Muscle layer of colon (tissue), 2 donors: ENCODE results near the gene FDX2.
A peak's percentile ranks its signal among the peaks of the same experiment; 100 is the strongest.

Experiments used
- H3K27ac ChIP-seq: one replicate; pipeline ENCODE4 v1.7.0; 2013; ENCODE audit warnings: low read depth, mild to moderate bottlenecking, low read length, moderate library complexity
- H3K27me3 ChIP-seq, 2 donors: one replicate each; pipeline ENCODE4 v1.7.0; 2013; ENCODE audit warnings: low read length in 2 of 2, mild to moderate bottlenecking in 2 of 2; ENCODE audit not compliant: insufficient read depth in 2 of 2, control insufficient read depth in 1 of 2
- H3K36me3 ChIP-seq: one replicate; pipeline ENCODE4 v1.7.0; 2013; ENCODE audit warnings: mild to moderate bottlenecking, low read length; ENCODE audit not compliant: insufficient read depth
- H3K4me1 ChIP-seq: one replicate; pipeline ENCODE4 v1.7.0; 2013; ENCODE audit warnings: mild to moderate bottlenecking, low read length; ENCODE audit not compliant: insufficient read depth
- H3K4me3 ChIP-seq, 2 donors: one replicate each; pipeline ENCODE4 v1.7.0; 2013; ENCODE audit warnings: low read length in 2 of 2, low read depth in 1 of 2, mild to moderate bottlenecking in 1 of 2, moderate library complexity in 1 of 2
- H3K9ac ChIP-seq: one replicate; pipeline ENCODE4 v1.7.0; 2013; ENCODE audit warnings: low read length
- H3K9me3 ChIP-seq: one replicate; pipeline ENCODE4 v1.7.0; 2013; ENCODE audit warnings: mild to moderate bottlenecking, low read length
- donor health status: abdominal sarcoma.
- donor health status: Adenocarcinoma of cecum.

FDX2 gene

DNA sequence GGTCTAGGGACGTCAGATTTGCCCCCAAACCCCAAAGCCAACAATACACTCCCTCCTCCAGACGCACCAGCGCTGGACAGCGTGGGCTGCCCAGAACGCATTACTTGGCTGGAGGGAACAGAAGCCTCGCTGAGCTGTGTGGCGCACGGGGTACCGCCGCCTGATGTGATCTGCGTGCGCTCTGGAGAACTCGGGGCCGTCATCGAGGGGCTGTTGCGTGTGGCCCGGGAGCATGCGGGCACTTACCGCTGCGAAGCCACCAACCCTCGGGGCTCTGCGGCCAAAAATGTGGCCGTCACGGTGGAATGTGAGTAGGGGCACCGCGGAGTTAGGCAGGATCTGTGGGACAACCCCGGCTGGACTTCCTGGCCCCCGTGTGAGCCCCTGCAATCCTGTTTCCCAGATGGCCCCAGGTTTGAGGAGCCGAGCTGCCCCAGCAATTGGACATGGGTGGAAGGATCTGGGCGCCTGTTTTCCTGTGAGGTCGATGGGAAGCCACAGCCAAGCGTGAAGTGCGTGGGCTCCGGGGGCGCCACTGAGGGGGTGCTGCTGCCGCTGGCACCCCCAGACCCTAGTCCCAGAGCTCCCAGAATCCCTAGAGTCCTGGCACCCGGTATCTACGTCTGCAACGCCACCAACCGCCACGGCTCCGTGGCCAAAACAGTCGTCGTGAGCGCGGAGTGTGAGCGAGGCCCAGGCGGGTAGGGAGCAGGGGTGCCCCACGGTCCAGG is 22.0 kb downstream of the FDX2 start:
- Histone ChIP-seq H3K27me3 (peaks cover 64 to 80% of the 10 kb centered on the region in 2 donors), H3K4me1 (peaks cover 52% of the 10 kb centered on the region), H3K4me3 (no peak overlapping the region)

DNA sequence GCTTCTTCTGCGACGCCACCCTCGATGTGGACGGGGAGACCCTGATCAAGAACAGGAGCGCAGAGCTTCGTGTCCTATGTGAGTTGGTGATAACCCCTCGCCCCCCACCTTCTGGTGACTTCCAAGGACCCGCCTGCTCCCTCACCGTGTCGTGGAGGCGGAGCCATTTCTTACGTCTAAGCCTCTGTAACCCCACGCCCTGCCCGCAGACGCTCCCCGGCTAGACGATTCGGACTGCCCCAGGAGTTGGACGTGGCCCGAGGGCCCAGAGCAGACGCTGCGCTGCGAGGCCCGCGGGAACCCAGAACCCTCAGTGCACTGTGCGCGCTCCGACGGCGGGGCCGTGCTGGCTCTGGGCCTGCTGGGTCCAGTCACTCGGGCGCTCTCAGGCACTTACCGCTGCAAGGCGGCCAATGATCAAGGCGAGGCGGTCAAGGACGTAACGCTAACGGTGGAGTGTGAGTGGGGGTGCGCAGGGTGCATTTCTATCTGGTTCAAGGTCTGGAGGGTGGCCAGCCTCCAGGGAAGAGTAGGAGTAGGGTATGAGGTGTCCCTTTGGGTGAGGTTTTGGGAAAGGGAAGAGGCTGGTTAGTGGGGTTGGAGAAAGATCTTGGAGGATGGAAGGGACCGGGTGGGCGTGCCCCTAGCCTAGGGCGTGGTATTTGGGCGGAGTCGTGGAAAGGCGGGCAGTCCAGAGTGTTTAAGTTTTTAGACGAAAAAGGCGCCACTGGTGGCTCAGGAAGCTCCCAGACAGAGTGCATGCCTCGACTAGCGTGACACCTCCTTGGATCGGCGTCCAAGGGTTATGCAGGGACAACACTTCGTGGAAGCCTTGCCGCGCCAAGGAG is 22.8 kb downstream of the FDX2 start:
- Histone ChIP-seq H3K27me3 (peaks cover 70 to 88% of the 10 kb centered on the region in 2 donors), H3K4me3 (peak overlapping the region in 1 of 2 donors; percentile 32), H3K9ac (no peak overlapping the region), H3K4me1 (peaks cover 53% of the 10 kb centered on the region), H3K27ac (no peak overlapping the region), H3K9me3 (no peaks in the 10 kb centered on the region), H3K36me3 (no peaks in the 10 kb centered on the region)

More for the DNA sequence above, 22.0 kb downstream of the FDX2 start:
- H3K36me3 ChIP-seq, result no peaks in the 10 kb centered on the region
- no peaks in the 10 kb centered on the region for H3K9me3 ChIP-seq
- H3K27ac ChIP-seq, result no peak overlapping the region
- no peak overlapping the region for H3K9ac ChIP-seq

DNA sequence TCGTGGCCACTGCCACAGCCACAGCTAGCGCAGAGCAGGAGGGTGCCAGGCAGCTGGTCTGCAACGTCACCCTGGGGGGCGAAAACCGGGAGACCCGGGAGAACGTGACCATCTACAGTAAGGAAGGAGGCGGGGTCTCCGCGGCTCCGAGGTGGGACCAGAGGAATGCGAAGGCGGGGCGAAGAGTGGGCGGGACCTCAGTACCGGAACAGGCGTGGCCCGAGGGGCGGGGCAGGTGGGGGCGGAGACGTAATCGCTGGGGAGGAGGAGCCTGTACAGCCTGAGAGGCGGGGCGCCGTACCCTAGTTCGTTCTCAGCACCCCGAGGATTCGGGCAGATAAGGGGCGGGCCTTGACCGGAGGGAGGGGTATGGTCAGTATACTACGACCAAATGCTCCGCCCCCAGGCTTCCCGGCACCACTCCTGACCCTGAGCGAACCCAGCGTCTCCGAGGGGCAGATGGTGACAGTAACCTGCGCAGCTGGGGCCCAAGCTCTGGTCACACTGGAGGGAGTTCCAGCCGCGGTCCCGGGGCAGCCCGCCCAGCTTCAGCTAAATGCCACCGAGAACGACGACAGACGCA is 23.5 kb downstream of the FDX2 start:
- Histone ChIP-seq H3K36me3 (no peaks in the 10 kb centered on the region), H3K27ac (no peak overlapping the region), H3K9me3 (no peaks in the 10 kb centered on the region), H3K4me3 (peak overlapping the region in 1 of 2 donors; percentile 47), H3K4me1 (peaks cover 53% of the 10 kb centered on the region), H3K9ac (no peak overlapping the region), H3K27me3 (peaks cover 77 to 95% of the 10 kb centered on the region in 2 donors)

DNA sequence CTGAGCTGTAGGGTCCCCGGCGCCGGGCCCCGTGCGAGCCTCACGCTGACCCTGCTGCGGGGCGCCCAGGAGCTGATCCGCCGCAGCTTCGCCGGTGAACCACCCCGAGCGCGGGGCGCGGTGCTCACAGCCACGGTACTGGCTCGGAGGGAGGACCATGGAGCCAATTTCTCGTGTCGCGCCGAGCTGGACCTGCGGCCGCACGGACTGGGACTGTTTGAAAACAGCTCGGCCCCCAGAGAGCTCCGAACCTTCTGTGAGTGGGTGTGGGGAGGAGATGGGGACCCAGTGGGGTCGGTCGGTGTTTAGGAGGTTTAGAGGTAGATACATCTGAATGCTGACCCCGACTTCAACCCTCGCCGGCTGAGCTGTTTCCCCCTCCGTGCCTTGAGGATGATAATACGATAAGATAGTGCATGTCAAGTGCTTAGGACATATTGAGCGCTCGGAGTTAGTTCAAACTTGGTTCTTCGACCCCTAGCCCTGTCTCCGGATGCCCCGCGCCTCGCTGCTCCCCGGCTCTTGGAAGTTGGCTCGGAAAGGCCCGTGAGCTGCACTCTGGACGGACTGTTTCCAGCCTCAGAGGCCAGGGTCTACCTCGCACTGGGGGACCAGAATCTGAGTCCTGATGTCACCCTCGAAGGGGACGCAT is 24.1 kb downstream of the FDX2 start:
- Histone ChIP-seq H3K4me3 (peak overlapping the region in 1 of 2 donors; percentile 47), H3K9ac (no peak overlapping the region), H3K4me1 (peaks cover 53% of the 10 kb centered on the region), H3K27me3 (peaks cover 78 to 97% of the 10 kb centered on the region in 2 donors), H3K9me3 (no peaks in the 10 kb centered on the region), H3K27ac (no peak overlapping the region), H3K36me3 (no peaks in the 10 kb centered on the region)

DNA sequence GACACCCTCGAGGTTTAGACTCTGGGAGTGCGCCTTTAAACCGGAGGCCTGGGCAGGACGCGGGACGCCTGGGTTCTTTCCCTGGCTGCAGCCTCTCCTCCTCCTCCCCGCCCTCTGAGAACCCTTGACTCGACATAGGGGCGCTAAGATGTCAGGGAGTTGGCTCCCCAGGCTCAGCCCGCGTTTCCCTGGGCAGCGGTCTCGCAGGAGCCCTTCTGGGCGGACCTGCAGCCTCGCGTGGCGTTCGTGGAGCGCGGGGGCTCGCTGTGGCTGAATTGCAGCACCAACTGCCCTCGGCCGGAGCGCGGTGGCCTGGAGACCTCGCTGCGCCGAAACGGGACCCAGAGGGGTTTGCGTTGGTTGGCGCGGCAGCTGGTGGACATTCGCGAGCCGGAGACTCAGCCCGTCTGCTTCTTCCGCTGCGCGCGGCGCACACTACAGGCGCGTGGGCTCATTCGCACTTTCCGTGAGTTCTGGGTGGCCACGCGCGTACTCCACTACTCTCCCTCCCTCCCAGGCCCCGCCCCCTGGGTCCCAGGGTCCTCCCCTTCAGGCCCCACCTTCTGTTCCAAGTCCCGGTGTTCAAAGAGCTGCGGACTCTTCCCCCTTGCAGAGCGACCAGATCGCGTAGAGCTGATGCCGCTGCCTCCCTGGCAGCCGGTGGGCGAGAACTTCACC is 24.8 kb downstream of the FDX2 start:
- Histone ChIP-seq H3K27me3 (peaks cover 75 to 94% of the 10 kb centered on the region in 2 donors), H3K27ac (no peak overlapping the region), H3K4me1 (peaks cover 52% of the 10 kb centered on the region)

DNA sequence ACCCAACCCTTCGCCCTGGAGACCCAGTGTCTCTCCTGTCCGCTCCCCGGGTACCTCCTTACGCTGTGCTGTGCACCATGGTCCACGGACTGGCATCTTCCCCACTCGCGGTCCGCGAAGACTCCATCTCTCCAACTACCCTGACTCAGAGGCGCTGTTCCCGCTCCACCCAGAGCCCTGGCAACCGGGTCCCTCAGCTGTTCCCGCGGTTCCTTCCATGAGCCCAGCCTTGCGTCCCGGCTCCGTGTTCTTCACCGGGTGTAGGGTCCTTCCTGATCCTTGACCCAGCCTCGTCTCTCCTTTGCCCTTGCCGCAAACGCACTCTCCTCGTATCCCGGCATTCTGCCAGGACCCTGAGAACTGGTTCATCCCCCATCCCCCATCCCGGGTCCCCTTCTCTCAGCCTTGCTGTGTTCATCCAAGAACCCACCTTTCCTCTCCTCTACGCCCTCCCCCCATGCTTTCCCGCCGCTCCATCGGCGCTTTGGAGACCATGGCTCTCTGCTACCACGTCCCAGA is 25.4 kb downstream of the FDX2 start:
- H3K9me3 ChIP-seq, result no peaks in the 10 kb centered on the region
- peaks cover 69 to 88% of the 10 kb centered on the region in 2 donors for H3K27me3 ChIP-seq
- H3K27ac ChIP-seq, result no peak overlapping the region
- H3K9ac ChIP-seq, result no peak overlapping the region
- H3K4me3 ChIP-seq, result peak overlapping the region in 1 of 2 donors; percentile 47
- H3K36me3 ChIP-seq, result no peaks in the 10 kb centered on the region
- H3K4me1 ChIP-seq, result peaks cover 46% of the 10 kb centered on the region

More for the DNA sequence above, 24.8 kb downstream of the FDX2 start:
- Histone ChIP-seq H3K4me3 (peak overlapping the region in 1 of 2 donors; percentile 47), H3K9me3 (no peaks in the 10 kb centered on the region), H3K9ac (no peak overlapping the region), H3K36me3 (no peaks in the 10 kb centered on the region)

DNA sequence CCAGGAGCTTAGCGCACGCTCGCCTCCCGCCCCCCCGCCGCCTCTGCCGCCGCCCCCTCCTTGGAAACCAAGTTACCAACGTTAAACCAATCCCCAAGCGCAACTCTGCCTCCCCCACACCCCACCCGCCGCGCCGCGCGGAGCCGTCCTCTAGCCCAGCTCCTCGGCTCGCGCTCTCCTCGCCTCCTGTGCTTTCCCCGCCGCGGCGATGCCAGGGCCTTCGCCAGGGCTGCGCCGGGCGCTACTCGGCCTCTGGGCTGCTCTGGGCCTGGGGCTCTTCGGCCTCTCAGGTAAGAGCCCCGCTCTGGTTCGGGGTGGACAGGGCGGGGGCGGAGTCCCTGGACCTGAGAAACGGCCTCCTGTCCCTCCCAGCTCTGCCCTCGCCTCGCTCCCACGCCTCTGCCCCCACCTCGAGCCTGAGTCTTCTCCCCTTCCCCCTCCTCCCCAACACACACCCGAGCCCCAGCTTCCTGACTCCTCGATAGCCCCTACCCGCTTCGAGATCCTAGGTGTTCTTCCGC is 25.9 kb downstream of the FDX2 start, which contains the start of gene ICAM5:
Gene ICAM5 (plus strand): TSS at position 117 of the 521 bp plus-strand sequence. CDS start 92 bp downstream, at position 209.
- H3K9me3 ChIP-seq, result no peaks in the 10 kb centered on the region
- no peak within 1 kb of the TSS for H3K9ac ChIP-seq
- peaks cover 65 to 83% of the 10 kb centered on the region in 2 donors for H3K27me3 ChIP-seq
- H3K36me3 ChIP-seq, result no peaks in the 10 kb centered on the region
- H3K4me3 ChIP-seq, result peak within 1 kb of the TSS; percentile 20 to 47
- no peak within 1 kb of the TSS for H3K27ac ChIP-seq
- H3K4me1 ChIP-seq, result peaks cover 40% of the 10 kb centered on the region

DNA sequence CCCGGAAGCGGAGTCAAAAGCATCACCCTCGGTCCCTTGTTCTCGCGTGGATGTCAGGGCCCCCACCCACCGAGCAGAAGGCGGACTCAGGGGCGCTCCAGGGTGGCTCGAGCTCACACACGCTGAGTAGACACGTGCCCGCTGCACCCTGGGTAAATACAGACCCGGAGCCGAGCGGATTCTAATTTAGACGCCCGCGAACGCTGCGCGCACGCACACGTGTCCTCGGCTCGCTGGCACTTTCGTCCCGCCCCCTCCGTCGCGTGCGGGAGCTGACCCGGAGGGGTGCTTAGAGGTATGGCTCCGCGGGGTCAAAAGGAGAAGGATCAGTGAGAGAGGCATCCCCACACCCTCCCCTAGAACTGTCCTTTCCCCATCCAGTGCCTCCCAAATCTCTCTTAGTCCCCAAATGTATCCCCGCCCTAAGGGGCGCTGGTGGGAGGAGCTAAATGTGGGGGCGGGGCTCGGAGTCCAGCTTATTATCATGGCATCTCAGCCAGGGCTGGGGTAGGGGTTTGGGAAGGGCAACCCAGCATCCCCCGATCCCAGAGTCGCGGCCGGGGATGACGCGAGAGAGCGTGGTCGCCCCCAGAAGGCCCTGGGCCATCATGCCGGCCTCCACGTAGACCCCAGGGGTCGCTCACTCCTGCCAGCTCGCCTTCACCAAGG is 26.5 kb downstream of the FDX2 start:
- Histone ChIP-seq H3K36me3 (no peaks in the 10 kb centered on the region), H3K27ac (no peak overlapping the region), H3K9me3 (no peaks in the 10 kb centered on the region), H3K27me3 (peaks cover 59 to 77% of the 10 kb centered on the region in 2 donors), H3K4me3 (peak overlapping the region; percentile 7 to 32), H3K4me1 (peaks cover 40% of the 10 kb centered on the region), H3K9ac (no peak overlapping the region)

DNA sequence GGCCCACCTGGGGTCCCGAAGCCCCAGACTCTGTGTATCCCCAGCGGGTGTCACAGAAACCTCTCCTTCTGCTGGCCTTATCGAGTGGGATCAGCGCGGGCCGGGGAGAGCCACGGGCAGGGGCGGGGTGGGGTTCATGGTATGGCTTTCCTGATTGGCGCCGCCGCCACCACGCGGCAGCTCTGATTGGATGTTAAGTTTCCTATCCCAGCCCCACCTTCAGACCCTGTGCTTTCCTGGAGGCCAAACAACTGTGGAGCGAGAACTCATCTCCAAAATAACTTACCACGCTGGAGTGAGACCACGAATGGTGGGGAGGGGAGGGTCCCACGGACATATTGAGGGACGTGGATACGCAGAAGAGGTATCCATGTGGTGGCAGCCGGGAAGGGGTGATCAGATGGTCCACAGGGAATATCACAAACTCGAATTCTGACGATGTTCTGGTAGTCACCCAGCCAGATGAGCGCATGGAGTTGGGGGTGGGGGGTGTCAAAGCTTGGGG is 27.1 kb downstream of the FDX2 start:
- no peak overlapping the region for H3K27ac ChIP-seq
- no peaks in the 10 kb centered on the region for H3K9me3 ChIP-seq
- peak overlapping the region in 1 of 2 donors; percentile 32 for H3K4me3 ChIP-seq

More for the DNA sequence above, 27.1 kb downstream of the FDX2 start:
- peaks cover 53 to 71% of the 10 kb centered on the region in 2 donors for H3K27me3 ChIP-seq
- no peaks in the 10 kb centered on the region for H3K36me3 ChIP-seq
- peaks cover 40% of the 10 kb centered on the region for H3K4me1 ChIP-seq
- no peak overlapping the region for H3K9ac ChIP-seq
